ENCODE results near the gene ZMIZ1. TPM values are rescaled to one million over a fixed set of nuclear protein-coding genes. Genes with fewer than 3 reads are reported as not detected.

Gene ZMIZ1
- polyA plus RNA-seq, 2 donors, result 29.2 to 29.7 TPM

DNA sequence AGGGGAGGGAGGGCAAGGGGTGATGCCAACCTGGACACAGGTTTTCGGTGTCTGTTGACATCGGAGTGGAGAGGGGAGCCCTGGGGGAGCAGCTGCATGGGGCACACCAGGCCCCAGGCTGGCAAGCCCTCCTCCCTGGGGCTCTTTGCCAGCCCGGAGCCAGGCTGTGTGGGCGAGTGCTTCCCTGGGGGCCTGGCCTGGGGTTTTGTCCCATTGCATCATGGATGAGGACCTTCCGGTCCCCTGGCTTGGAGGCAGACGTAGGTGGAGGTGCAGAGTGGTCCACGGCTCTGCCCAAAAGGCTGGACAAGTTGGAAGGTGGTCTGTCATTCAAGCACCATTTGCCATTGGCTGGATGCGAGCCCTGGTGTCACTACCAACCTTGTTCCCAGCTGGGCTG is 34.8 kb downstream of the ZMIZ1 start:
- peaks cover 19 to 57% of the 10 kb centered on the region in 2 donors for H3K4me1 ChIP-seq (ENCODE audit: control insufficient read depth in 2 of 2, insufficient read depth in 2 of 2, low read length in 1 of 2)
- WGBS, 2 donors, result 42 to 59% methylated on average over 6 to 8 of the region's 8 CpGs
- H3K36me3 ChIP-seq (ENCODE audit: control insufficient read depth in 2 of 2, insufficient read depth in 2 of 2, low read length in 1 of 2), result peaks cover 0 to 7% of the 10 kb centered on the region in 2 donors
- H3K27ac ChIP-seq (ENCODE audit: low read depth in 2 of 2, low read length in 1 of 2), result peak overlapping the region in 1 of 2 donors; percentile 34
- no peak overlapping the region for H3K4me3 ChIP-seq (ENCODE audit: low read depth in 1 of 2, low read length in 2 of 2)
- H3K27me3 ChIP-seq (ENCODE audit: control insufficient read depth in 1 of 2, insufficient read depth in 2 of 2, low read length in 2 of 2), result no peaks in the 10 kb centered on the region
- no peaks in the 10 kb centered on the region for H3K9me3 ChIP-seq (ENCODE audit: control insufficient read depth in 2 of 2, insufficient read depth in 1 of 2, low read depth in 1 of 2, low read length in 1 of 2)

DNA sequence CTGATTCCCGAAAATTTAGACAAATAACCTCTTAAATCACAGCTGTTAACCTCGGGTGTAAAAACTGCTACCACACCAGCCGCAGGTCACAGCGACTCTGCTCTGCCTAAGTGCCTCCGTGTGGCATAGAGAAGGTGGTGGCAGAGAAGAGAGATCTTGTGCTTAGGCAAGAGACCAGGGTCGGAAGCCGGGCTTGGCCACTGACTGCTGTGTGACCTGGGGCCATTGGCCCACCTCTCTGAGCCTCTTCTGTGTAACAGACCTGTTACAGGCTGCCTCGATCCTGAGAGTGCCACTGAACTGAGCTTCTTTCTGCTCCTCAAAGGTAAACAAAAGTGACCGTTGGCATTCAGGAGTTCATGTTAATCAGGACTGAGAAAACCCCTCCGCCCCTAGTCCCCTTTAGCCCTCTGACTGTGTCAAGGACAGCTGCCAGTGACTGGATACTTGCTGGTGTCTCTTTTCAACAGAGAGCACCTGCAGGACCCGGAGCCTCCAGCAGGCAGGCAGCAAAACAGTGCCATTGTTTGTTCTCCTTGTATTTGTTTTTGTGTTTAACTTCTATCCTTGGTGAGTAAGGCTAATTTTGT is 36.5 kb downstream of the ZMIZ1 start:
- Histone ChIP-seq H3K4me3 (ENCODE audit: low read depth in 1 of 2, low read length in 2 of 2) (no peak overlapping the region), H3K9me3 (ENCODE audit: control insufficient read depth in 2 of 2, insufficient read depth in 1 of 2, low read depth in 1 of 2, low read length in 1 of 2) (no peaks in the 10 kb centered on the region), H3K4me1 (ENCODE audit: control insufficient read depth in 2 of 2, insufficient read depth in 2 of 2, low read length in 1 of 2) (peaks cover 19 to 50% of the 10 kb centered on the region in 2 donors), H3K27me3 (ENCODE audit: control insufficient read depth in 1 of 2, insufficient read depth in 2 of 2, low read length in 2 of 2) (no peaks in the 10 kb centered on the region), H3K36me3 (ENCODE audit: control insufficient read depth in 2 of 2, insufficient read depth in 2 of 2, low read length in 1 of 2) (peaks cover 0 to 11% of the 10 kb centered on the region in 2 donors), H3K27ac (ENCODE audit: low read depth in 2 of 2, low read length in 1 of 2) (no peak overlapping the region)
- WGBS, 2 donors, result 62 to 66% methylated on average over 11 of the region's 11 CpGs

DNA sequence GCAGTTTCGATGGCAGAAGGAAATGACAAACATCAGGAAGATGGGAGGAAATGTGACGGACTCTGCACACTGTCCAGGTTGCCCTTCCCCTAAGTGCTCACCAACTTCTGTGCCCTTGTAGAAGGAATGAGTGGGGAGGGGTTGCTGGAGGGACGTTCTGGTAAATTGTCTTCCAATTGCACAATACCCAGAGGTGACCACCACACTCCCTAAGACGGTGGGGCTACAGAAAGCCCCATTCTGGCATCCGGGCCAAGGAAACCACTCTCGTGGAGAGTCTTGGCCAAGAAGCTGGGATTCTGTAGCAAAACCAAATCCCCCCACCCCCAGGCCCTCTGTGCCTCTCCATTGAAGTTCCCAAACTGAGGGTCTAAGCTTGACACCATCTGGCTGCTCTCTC is 37.1 kb downstream of the ZMIZ1 start:
- Histone ChIP-seq H3K27me3 (ENCODE audit: control insufficient read depth in 1 of 2, insufficient read depth in 2 of 2, low read length in 2 of 2) (no peaks in the 10 kb centered on the region), H3K4me3 (ENCODE audit: low read depth in 1 of 2, low read length in 2 of 2) (no peak overlapping the region), H3K27ac (ENCODE audit: low read depth in 2 of 2, low read length in 1 of 2) (peak overlapping the region in 1 of 2 donors; percentile 36), H3K4me1 (ENCODE audit: control insufficient read depth in 2 of 2, insufficient read depth in 2 of 2, low read length in 1 of 2) (peaks cover 20 to 48% of the 10 kb centered on the region in 2 donors), H3K36me3 (ENCODE audit: control insufficient read depth in 2 of 2, insufficient read depth in 2 of 2, low read length in 1 of 2) (peaks cover 0 to 17% of the 10 kb centered on the region in 2 donors), H3K9me3 (ENCODE audit: control insufficient read depth in 2 of 2, insufficient read depth in 1 of 2, low read depth in 1 of 2, low read length in 1 of 2) (no peaks in the 10 kb centered on the region)
- 70 to 72% methylated on average over 6 of the region's 6 CpGs for WGBS, 2 donors

DNA sequence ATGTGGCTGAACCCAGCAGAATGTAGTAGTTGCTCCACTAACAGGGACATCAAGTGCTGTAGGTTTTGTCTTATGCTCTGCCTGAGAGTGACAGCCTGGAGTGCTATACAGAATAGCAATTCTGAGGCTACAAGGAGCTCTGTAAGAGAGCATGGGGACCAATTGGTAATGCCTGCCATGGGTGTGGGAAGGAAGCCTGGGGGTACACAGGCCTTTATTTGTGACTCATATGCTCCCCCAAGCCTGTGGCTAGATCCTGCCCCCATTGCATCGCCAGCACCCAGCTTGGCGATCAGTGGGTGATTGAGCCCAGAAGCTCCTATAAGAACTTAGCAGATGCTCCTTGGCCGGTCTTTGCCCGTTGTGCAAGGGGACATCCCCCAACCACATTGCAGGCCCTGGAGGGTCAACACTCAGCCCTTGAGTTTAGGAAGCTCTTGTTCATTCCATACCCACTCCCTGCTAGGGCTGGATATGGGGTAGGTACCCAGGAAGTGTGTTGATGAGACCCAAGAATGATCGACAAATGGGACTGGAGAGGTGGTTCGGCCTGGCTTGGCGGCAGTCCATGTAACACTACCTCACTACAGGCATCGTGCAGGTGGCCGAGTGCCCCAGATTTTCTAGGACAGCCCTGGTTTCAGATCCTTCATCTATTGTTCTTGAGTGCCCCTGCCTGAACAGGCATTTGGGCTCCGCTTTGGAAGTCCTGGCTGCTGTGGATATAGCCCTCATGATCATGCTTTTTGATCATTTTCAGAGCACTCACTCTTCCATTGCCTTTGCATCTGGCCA is 37.7 kb downstream of the ZMIZ1 start:
- Histone ChIP-seq H3K9me3 (ENCODE audit: control insufficient read depth in 2 of 2, insufficient read depth in 1 of 2, low read depth in 1 of 2, low read length in 1 of 2) (no peaks in the 10 kb centered on the region), H3K27ac (ENCODE audit: low read depth in 2 of 2, low read length in 1 of 2) (peak overlapping the region in 1 of 2 donors; percentile 36), H3K36me3 (ENCODE audit: control insufficient read depth in 2 of 2, insufficient read depth in 2 of 2, low read length in 1 of 2) (peaks cover 0 to 23% of the 10 kb centered on the region in 2 donors), H3K27me3 (ENCODE audit: control insufficient read depth in 1 of 2, insufficient read depth in 2 of 2, low read length in 2 of 2) (no peaks in the 10 kb centered on the region), H3K4me3 (ENCODE audit: low read depth in 1 of 2, low read length in 2 of 2) (no peak overlapping the region), H3K4me1 (ENCODE audit: control insufficient read depth in 2 of 2, insufficient read depth in 2 of 2, low read length in 1 of 2) (peaks cover 19 to 47% of the 10 kb centered on the region in 2 donors)
- WGBS, 2 donors, result 76 to 82% methylated on average over 10 of the region's 10 CpGs

DNA sequence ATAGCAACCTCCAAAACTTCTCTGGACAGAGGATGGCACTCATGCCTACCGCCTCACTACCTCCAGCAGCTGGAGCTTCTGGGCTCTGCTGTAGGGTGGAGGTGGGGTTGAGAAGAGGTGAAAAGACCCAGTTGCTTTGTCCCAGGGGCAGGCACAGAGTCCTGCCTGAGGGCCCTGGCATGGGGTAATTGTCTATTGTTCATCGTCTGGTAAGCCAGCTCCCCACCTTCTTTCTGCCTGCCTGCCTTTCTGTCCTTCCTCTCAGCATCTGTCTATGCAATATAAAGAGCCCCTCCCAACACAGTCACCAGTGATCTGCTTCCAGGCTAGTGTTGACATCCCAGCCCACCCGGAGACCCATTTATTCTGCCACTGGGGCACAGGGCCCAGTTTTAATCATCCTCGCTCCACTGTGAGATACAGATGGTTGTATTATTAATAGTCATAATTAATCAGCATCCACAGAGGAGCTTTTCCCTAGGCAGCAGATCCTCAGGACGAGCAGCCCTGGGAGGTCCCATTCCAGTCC is 39.0 kb downstream of the ZMIZ1 start:
- Histone ChIP-seq H3K27ac (ENCODE audit: low read depth in 2 of 2, low read length in 1 of 2) (peak overlapping the region in 1 of 2 donors; percentile 16), H3K9me3 (ENCODE audit: control insufficient read depth in 2 of 2, insufficient read depth in 1 of 2, low read depth in 1 of 2, low read length in 1 of 2) (no peaks in the 10 kb centered on the region), H3K4me1 (ENCODE audit: control insufficient read depth in 2 of 2, insufficient read depth in 2 of 2, low read length in 1 of 2) (peaks cover 9 to 44% of the 10 kb centered on the region in 2 donors), H3K27me3 (ENCODE audit: control insufficient read depth in 1 of 2, insufficient read depth in 2 of 2, low read length in 2 of 2) (no peaks in the 10 kb centered on the region), H3K36me3 (ENCODE audit: control insufficient read depth in 2 of 2, insufficient read depth in 2 of 2, low read length in 1 of 2) (peaks cover 0 to 26% of the 10 kb centered on the region in 2 donors), H3K4me3 (ENCODE audit: low read depth in 1 of 2, low read length in 2 of 2) (no peak overlapping the region)
- 58 to 71% methylated on average over 5 of the region's 5 CpGs for WGBS, 2 donors

DNA sequence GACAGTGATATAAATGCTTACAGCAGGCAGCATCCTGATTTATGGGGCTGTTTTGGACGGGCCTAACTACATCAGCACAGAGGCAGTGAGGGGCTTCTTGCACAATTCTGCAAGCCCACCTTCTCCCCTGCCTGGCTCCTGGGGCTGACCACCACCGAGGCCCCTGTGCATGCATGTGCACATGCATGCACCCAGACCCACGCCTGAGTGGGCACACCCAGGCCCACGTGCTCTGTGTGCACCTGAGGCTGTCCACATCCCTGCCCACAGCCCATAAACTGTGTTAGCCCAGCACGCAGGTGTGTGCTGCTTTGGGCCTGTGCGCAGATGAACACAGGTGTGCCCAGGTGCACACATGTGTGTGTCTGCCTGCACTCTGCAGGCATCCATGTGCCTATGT is 40.0 kb downstream of the ZMIZ1 start:
- WGBS, 2 donors, result 55 to 69% methylated on average over 6 of the region's 6 CpGs
- H3K9me3 ChIP-seq (ENCODE audit: control insufficient read depth in 2 of 2, insufficient read depth in 1 of 2, low read depth in 1 of 2, low read length in 1 of 2), result no peaks in the 10 kb centered on the region
- peaks cover 0 to 26% of the 10 kb centered on the region in 2 donors for H3K36me3 ChIP-seq (ENCODE audit: control insufficient read depth in 2 of 2, insufficient read depth in 2 of 2, low read length in 1 of 2)
- peaks cover 10 to 49% of the 10 kb centered on the region in 2 donors for H3K4me1 ChIP-seq (ENCODE audit: control insufficient read depth in 2 of 2, insufficient read depth in 2 of 2, low read length in 1 of 2)
- H3K27me3 ChIP-seq (ENCODE audit: control insufficient read depth in 1 of 2, insufficient read depth in 2 of 2, low read length in 2 of 2), result no peaks in the 10 kb centered on the region
- H3K4me3 ChIP-seq (ENCODE audit: low read depth in 1 of 2, low read length in 2 of 2), result no peak overlapping the region
- H3K27ac ChIP-seq (ENCODE audit: low read depth in 2 of 2, low read length in 1 of 2), result no peak overlapping the region

DNA sequence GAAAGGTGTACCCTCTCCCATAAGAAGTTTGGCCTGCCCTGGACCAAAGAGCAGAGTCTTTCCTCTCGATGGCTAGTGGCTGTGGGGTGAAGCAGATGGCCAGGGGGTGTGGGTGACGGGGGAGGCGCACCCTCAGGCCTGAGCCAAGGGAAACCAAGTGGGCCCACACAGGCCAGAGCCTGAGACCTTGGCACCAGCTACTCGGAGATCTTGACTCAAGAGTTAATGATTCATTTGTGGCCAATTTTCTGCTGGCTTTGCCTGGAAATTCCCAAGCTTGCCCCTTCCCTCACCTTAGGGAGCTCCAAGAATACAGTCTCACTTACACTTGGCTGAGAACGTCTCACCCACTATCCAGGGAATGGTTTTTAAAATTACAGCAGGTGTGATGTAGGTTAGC is 42.7 kb downstream of the ZMIZ1 start:
- H3K27ac ChIP-seq (ENCODE audit: low read depth in 2 of 2, low read length in 1 of 2), result peak overlapping the region in 1 of 2 donors; percentile 14
- peaks cover 0 to 30% of the 10 kb centered on the region in 2 donors for H3K36me3 ChIP-seq (ENCODE audit: control insufficient read depth in 2 of 2, insufficient read depth in 2 of 2, low read length in 1 of 2)
- no peaks in the 10 kb centered on the region for H3K9me3 ChIP-seq (ENCODE audit: control insufficient read depth in 2 of 2, insufficient read depth in 1 of 2, low read depth in 1 of 2, low read length in 1 of 2)
- WGBS, 2 donors, result 43 to 52% methylated on average over 5 of the region's 5 CpGs
- peaks cover 9 to 43% of the 10 kb centered on the region in 2 donors for H3K4me1 ChIP-seq (ENCODE audit: control insufficient read depth in 2 of 2, insufficient read depth in 2 of 2, low read length in 1 of 2)
- no peaks in the 10 kb centered on the region for H3K27me3 ChIP-seq (ENCODE audit: control insufficient read depth in 1 of 2, insufficient read depth in 2 of 2, low read length in 2 of 2)
- no peak overlapping the region for H3K4me3 ChIP-seq (ENCODE audit: low read depth in 1 of 2, low read length in 2 of 2)

DNA sequence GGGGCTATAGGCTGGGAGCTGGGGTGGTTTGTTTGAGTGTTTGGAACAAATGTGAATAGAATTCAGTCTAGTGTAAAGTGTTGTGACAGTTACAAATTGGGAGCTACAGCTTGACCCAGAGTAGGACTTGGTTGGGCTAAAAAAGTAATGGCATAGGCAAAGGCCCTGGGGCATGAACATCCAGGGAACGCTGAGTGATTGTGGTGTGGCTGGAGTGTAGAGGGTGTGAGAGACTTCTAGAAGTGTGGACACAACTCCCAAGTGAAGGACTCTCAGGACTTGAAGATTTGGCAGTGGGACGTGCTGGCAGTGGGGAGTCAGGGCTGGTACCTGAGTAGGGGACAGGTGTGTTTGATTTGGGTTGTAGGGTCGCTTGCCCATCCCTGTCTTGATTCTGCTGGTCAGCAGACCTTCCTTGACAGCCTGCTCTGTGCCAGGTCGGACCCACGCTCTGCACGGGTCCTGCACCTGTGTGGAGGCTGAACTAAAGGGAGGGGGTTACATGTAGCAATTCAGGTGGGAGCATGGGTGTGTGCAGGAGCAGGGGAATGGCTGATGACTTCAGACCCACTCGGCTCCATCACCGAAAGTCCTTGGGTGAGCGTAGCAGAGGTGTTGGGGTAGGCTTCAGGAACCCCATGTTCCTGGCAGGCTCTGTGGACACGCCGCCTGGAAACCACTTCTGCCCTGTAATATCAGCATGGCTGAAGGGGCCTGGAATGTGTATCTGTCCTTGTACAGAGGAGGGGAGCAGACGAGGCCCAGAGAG is 43.3 kb downstream of the ZMIZ1 start:
- H3K4me3 ChIP-seq (ENCODE audit: low read depth in 1 of 2, low read length in 2 of 2), result no peak overlapping the region
- H3K27ac ChIP-seq (ENCODE audit: low read depth in 2 of 2, low read length in 1 of 2), result peak overlapping the region; percentile 39 to 75
- H3K4me1 ChIP-seq (ENCODE audit: control insufficient read depth in 2 of 2, insufficient read depth in 2 of 2, low read length in 1 of 2), result peaks cover 9 to 41% of the 10 kb centered on the region in 2 donors
- no peaks in the 10 kb centered on the region for H3K27me3 ChIP-seq (ENCODE audit: control insufficient read depth in 1 of 2, insufficient read depth in 2 of 2, low read length in 2 of 2)
- WGBS, 2 donors, result 78 to 87% methylated on average over 12 of the region's 12 CpGs
- peaks cover 0 to 28% of the 10 kb centered on the region in 2 donors for H3K36me3 ChIP-seq (ENCODE audit: control insufficient read depth in 2 of 2, insufficient read depth in 2 of 2, low read length in 1 of 2)
- H3K9me3 ChIP-seq (ENCODE audit: control insufficient read depth in 2 of 2, insufficient read depth in 1 of 2, low read depth in 1 of 2, low read length in 1 of 2), result no peaks in the 10 kb centered on the region

DNA sequence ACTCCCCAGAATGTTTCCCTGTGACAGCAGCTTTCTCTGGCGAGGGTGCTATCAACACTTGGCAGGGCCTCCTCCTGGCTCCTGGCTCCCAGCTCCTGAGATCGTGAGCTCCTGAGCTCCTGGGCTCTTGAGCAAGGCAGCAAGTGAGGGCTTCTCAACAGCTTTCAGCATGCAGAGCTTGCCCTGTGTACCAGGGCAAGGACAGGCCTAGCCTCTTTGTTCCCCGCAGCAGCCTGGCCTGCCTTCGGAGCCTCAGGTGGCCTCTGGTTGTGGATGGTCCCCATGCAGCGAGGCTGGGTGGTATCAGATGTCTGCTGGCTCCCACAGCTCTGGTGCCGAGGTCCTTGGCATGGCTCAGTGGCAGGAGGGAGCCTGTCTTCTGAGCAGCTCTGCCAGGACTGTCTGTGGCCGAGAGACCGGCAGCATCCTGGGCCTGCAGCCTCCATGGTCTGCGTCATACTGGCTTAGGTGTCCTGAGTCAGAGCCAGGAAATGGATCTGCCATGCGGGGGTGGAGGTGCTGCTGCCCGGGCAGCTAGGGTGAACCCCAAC is 44.2 kb downstream of the ZMIZ1 start:
- no peaks in the 10 kb centered on the region for H3K27me3 ChIP-seq (ENCODE audit: control insufficient read depth in 1 of 2, insufficient read depth in 2 of 2, low read length in 2 of 2)
- peaks cover 0 to 27% of the 10 kb centered on the region in 2 donors for H3K36me3 ChIP-seq (ENCODE audit: control insufficient read depth in 2 of 2, insufficient read depth in 2 of 2, low read length in 1 of 2)
- H3K9me3 ChIP-seq (ENCODE audit: control insufficient read depth in 2 of 2, insufficient read depth in 1 of 2, low read depth in 1 of 2, low read length in 1 of 2), result no peaks in the 10 kb centered on the region
- peaks cover 9 to 36% of the 10 kb centered on the region in 2 donors for H3K4me1 ChIP-seq (ENCODE audit: control insufficient read depth in 2 of 2, insufficient read depth in 2 of 2, low read length in 1 of 2)
- H3K27ac ChIP-seq (ENCODE audit: low read depth in 2 of 2, low read length in 1 of 2), result peak overlapping the region; percentile 39 to 90
- 32 to 41% methylated on average over 11 of the region's 11 CpGs for WGBS, 2 donors
- H3K4me3 ChIP-seq (ENCODE audit: low read depth in 1 of 2, low read length in 2 of 2), result no peak overlapping the region

Data from esophagus (tissue), 2 donors.